Heart left ventricle (tissue), 16 donors: ENCODE measurements around the gene ARMC2. TPM values are rescaled to one million over a fixed set of nuclear protein-coding genes. Genes with fewer than 3 reads are reported as not detected.

Experiments
- ATAC-seq, 4 donors: fragments of 200-7000 bp; cut with Tn5 transposase; one replicate each; pipeline ENCODE4 v1.9.1; 2020 to 2022; ENCODE audit warnings: moderate library complexity in 4 of 4, mild to moderate bottlenecking in 3 of 4, moderate number of reproducible peaks in 1 of 4
- DNase-seq, 5 donors: peaks; one replicate each; pipeline ENCODE4 v3.0.0-alpha.2; 2020
- H3K27ac ChIP-seq, 12 donors: fragments of 200-600 bp; sonication (generic) in 4 of 12; one replicate each; pipeline versions ENCODE4 v1.5.0 to v1.8.0; 2016 to 2022; ENCODE audit warnings: mild to moderate bottlenecking in 2 of 12
- H3K27me3 ChIP-seq, 9 donors: fragments of 200-600 bp; sonication (generic) in 2 of 9; one replicate each; pipeline versions ENCODE4 v1.5.1 to v1.8.0; 2016 to 2022; ENCODE audit warnings: mild to moderate bottlenecking in 3 of 9
- H3K36me3 ChIP-seq, 9 donors: fragments of 200-600 bp; sonication (generic) in 2 of 9; one replicate each; pipeline versions ENCODE4 v1.5.0 to v1.8.0; 2018 to 2022; ENCODE audit warnings: mild to moderate bottlenecking in 2 of 9
- H3K4me1 ChIP-seq, 12 donors: fragments of 200-600 bp; sonication (generic) in 4 of 12; one replicate each; pipeline versions ENCODE4 v1.5.0 to v1.8.0; 2016 to 2022; ENCODE audit warnings: mild to moderate bottlenecking in 3 of 12
- H3K4me3 ChIP-seq, 12 donors: fragments of 200-600 bp; sonication (generic) in 4 of 12; one replicate each; pipeline versions ENCODE4 v1.5.0 to v1.8.0; 2017 to 2022; ENCODE audit warnings: mild to moderate bottlenecking in 9 of 12, moderate library complexity in 4 of 12
- H3K9me3 ChIP-seq, 12 donors: fragments of 200-600 bp; sonication (generic) in 4 of 12; one replicate each; pipeline versions ENCODE4 v1.5.0 to v1.8.0; 2016 to 2022; ENCODE audit warnings: mild to moderate bottlenecking in 1 of 12
- CTCF ChIP-seq, 12 donors: fragments of 200-600 bp; sonication (generic) in 4 of 12; IDR thresholded peaks; one replicate each; pipeline versions ENCODE4 v1.5.0 to v1.8.0; 2018 to 2022; ENCODE audit warnings: antibody characterized with exemption in 12 of 12, mild to moderate bottlenecking in 5 of 12
- POLR2A ChIP-seq, 2 donors: fragments of 450-650 bp; IDR thresholded peaks; one replicate each; pipeline ENCODE4 v1.6.1; 2017; ENCODE audit warnings: antibody characterized with exemption in 2 of 2, mild to moderate bottlenecking in 2 of 2, moderate library complexity in 2 of 2
- WGBS, 4 donors: extraction: QIAGEN DNeasy Blood & Tissue Kit in 2 of 4; methylation state at CpG; one replicate each; pipeline versions ENCODE4 v1.1.5 to v1.1.7; 2013 to 2018; 5-methylcytosine and 5-hydroxymethylcytosine counted together
- intact Hi-C, 10 donors: fragments of 100-400 bp; cut with DNase I; formaldehyde crosslinking; loops; one replicate each; pipeline versions ENCODE4 v1.11.1 to v1.14.2; 2022
- polyA plus RNA-seq, 2 donors: library from polyadenylated mRNA; stranded (reverse); fragments of 200-250 nt; gene quantifications; one replicate each; pipeline ENCODE4 v1.2.3, GENCODE V29; 2013
- total RNA-seq, 9 donors: library from RNA; depleted of rRNA in 2 of 9; stranded (reverse); fragments of >200 nt in 2 of 9; fragmentation: NEBNext Ultra II Directional in 3 of 9; extraction: Animal tissue kit (Norgen Biotek cat#: 25700) in 3 of 9; gene quantifications; one replicate each; pipeline versions ENCODE4 v1.1.0 to v1.2.4, GENCODE V29; 2016 to 2023
- donor health status: ischemic (EF 13 %, LVEDD 7.1; RV severe dilation, severe dysfunction).
- donor health status: healthy with polysubstance abuse.
- donor health status: DM: no; HTN: yes; CAD: no.
- donor health status: DM: no; HTN: no; CAD: no.
- donor health status: ischemic (EF 25% LVEDD 6.9; RV normal size, moderate dysfunction).
- donor health status: ischemic (EF 25% LVEDD 5.7; RV mildly dilated, moderate dysfunction).
- donor health status: healthy.
- donor health status: DM: yes; HTN: yes; CAD: no.
- donor health status: ischemic (EF 35%, LVEDD 5.7; RV mildly dilated, moderate dysfunction).
- donor health status: nonischemic (EF 11% LVEDD 7.7; RV severe dilation, severe dysfunction).
- donor health status: DM: yes; HTN: yes; CAD: no.
- donor health status: PGD.
- donor health status: ischemic (EF 29% LVEDD 5.4; RV normal size, mild dysfunction).
- donor health status: nonischemic (EF 23%, LVEDD 6.1; RV moderate dilation, normal function).

Gene ARMC2
- total and polyA plus RNA-seq, 11 donors = 3.1 to 18.0 (median 9.2) TPM

GRCh38 chr6:109009236-109009961 lies 161.2 kb downstream of the ARMC2 start:
- WGBS, 4 donors = 0% methylated on average over 8 to 80 of the region's 80 CpGs
- ATAC-seq (peak; percentile 86 to 99 (median 96)), DNase-seq (peak; percentile 95 to 98 (median 96))
- TF ChIP-seq POLR2A (IDR thresholded peaks at IDR 0.05) (peak; percentile 73 to 96), CTCF (IDR thresholded peaks at IDR 0.05) (peak in 9 of 12 donors; percentile 8 to 50 (median 29))
- H3K4me1 ChIP-seq = peaks cover 0 to 84% (median 37%) of the 10 kb centered on the region in 12 donors
- H3K4me3 ChIP-seq = peak overlapping the region; percentile 61 to 93 (median 85)
- no peaks in the 10 kb centered on the region for H3K36me3 ChIP-seq
- no peaks in the 10 kb centered on the region for H3K27me3 ChIP-seq
- peak overlapping the region; percentile 85 to 98 (median 93) for H3K27ac ChIP-seq
- intact Hi-C loops = loop anchor here in 8 of 10 donors (2.0 to 10.0 kb wide), 11 partner anchors 49 to 455 kb away; partner anchors contain the start of gene CD164 (in 1 of the 8)
- H3K9me3 ChIP-seq = no peaks in the 10 kb centered on the region

- ATAC-seq (peak in 2 of 4 donors; percentile 3 to 7), DNase-seq (no peak)
- 10 to 14% (median 13%) methylated on average over 10 of the region's 10 CpGs for WGBS, 4 donors
- no peaks in the 10 kb centered on the region for H3K36me3 ChIP-seq
- peak overlapping the region; percentile 61 to 93 (median 85) for H3K4me3 ChIP-seq
- H3K27me3 ChIP-seq = no peaks in the 10 kb centered on the region
- intact Hi-C loops = loop anchor here in 8 of 10 donors (2.0 to 10.0 kb wide), 11 partner anchors 49 to 455 kb away; partner anchors contain the start of gene CD164 (in 1 of the 8)
- no peaks in the 10 kb centered on the region for H3K9me3 ChIP-seq
- peak overlapping the region; percentile 74 to 98 (median 93) for H3K27ac ChIP-seq
- H3K4me1 ChIP-seq = peaks cover 0 to 84% (median 40%) of the 10 kb centered on the region in 12 donors
- no peak for TF ChIP-seq CTCF (IDR thresholded peaks at IDR 0.05)
- no peak for TF ChIP-seq POLR2A (IDR thresholded peaks at IDR 0.05)
These were observed 161.9 kb downstream of the ARMC2 start for GRCh38 chr6:109009962-109010704.

- Histone ChIP-seq H3K27me3 (no peaks in the 10 kb centered on the region), H3K4me1 (peaks cover 0 to 81% (median 43%) of the 10 kb centered on the region in 12 donors), H3K4me3 (peak overlapping the region in 3 of 12 donors; percentile 63 to 87 (median 83)), H3K36me3 (no peaks in the 10 kb centered on the region), H3K9me3 (no peaks in the 10 kb centered on the region), H3K27ac (peak overlapping the region in 9 of 12 donors; percentile 85 to 98 (median 95))
- no peak for DNase-seq
- 49 to 66% (median 55%) methylated on average over 2 of the region's 2 CpGs for WGBS, 4 donors
- TF ChIP-seq CTCF (IDR thresholded peaks at IDR 0.05) (no peak), POLR2A (IDR thresholded peaks at IDR 0.05) (no peak)
- intact Hi-C loops = no loop called here
- ATAC-seq = no peak
These were observed 162.5 kb downstream of the ARMC2 start for GRCh38 chr6:109010705-109011102.
